GM10266 (cell line): ENCODE measurements around the gene CCL25.

Experiments
- DNase-seq: peaks from one replicate; pipeline ENCODE4 v3.0.0; 2012; ENCODE audit errors: extremely low spot score
- TF ChIP-seq, protein P1 (sequence below): IDR thresholded peaks from 2 replicates; pipeline ENCODE4 v1.5.1; 2012; ENCODE audit warnings: mild to moderate bottlenecking, low read depth; ENCODE audit not compliant: control insufficient read depth, insufficient read depth; ENCODE audit errors: missing control alignments

Gene CCL25

DNA sequence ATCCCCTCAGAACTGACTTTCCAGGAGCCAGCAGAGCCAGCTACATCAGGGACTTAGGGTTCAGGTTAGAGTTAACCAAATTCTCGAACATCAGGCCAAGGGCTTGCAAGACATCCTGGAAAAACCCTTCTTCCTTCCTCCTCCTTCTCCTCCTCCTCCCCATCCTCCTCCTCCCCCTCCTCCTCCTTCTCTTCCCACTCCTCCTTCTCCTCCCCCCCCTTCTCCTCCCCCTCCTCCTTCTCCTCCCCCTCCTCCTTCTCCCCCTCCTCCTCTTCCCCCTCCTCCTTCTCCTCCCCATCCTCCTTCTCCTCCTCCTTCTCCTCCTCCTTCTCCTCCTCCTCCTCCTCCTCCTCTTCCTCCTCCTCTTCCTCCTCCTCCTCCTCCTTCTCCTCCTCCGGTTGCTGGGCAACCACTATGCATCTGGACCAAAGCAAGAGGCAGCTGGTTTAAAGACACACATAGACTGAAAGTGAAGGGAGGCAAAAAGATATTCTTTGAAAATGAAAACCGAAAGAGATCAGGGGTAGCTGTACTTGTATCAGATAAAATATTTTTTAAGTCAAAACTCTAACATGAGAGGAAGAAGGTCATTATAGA is 5.9 kb upstream of the CCL25 start:
- TF ChIP-seq, protein P1, sequence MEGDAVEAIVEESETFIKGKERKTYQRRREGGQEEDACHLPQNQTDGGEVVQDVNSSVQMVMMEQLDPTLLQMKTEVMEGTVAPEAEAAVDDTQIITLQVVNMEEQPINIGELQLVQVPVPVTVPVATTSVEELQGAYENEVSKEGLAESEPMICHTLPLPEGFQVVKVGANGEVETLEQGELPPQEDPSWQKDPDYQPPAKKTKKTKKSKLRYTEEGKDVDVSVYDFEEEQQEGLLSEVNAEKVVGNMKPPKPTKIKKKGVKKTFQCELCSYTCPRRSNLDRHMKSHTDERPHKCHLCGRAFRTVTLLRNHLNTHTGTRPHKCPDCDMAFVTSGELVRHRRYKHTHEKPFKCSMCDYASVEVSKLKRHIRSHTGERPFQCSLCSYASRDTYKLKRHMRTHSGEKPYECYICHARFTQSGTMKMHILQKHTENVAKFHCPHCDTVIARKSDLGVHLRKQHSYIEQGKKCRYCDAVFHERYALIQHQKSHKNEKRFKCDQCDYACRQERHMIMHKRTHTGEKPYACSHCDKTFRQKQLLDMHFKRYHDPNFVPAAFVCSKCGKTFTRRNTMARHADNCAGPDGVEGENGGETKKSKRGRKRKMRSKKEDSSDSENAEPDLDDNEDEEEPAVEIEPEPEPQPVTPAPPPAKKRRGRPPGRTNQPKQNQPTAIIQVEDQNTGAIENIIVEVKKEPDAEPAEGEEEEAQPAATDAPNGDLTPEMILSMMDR: no peak
- DNase-seq: no peak

DNA sequence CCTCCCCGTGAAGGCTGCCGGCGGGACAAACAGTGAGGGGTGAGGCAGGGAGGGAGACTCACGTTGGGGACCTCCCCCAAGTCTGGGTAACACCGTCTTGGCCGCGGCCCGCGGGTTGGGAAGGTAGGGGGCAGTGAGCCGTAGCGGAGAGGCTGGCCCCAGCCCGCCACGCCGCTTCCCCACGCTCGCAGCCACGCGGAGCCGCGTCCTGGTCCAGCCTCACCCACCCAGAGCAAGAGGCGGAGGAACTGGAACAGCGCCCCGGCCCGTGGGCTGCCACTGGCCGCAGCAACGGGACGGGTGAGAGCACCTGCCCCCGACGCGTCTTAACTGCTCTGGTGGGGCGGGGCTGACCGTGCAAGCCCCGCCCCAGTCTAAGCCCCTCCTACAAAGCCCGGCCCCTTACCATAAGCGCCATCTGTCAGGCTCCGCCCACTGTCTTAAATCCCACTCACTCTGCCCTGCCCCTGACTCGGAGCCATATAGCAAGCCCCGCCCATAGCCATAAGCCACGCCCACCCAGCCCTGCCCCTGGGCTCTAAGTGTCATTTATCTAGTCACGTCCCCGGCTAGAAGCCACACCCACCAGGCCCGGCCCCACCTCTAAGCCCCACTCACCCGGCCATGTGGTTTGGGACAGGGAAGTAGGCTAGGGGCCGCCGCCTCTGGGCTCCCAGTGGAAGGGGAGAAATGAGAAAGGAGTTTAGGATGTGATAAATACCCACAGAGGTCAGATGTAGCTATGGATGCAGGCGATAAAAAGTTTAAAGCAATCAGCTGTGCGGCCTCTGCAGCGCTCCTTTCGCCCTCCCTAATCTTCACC is 2.1 kb upstream of the CCL25 start:
- TF ChIP-seq, protein P1: no peak

DNA sequence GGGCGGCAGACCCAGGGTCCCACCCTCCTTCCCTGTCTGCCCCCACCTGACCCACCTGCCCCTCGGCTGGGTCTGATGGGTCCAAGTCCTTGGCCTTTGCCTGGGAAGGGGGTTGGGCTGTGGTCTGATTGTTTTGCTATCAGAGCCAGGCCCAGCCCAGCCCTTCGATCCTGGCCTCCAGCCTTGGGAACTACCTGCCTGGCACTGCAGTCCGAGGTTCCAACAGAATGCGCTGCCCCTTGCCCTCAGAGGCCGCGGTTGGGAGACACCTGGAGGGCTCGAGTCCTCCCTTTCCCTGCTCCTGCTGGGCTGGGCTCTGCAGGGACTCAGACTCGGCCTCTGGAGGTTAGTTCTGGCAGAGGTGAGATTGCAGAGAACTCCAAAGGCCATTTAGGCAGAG is 1.6 kb downstream of the CCL25 start:
- TF ChIP-seq, protein P1: no peak
- no peak for DNase-seq

More for the DNA sequence above, 2.1 kb upstream of the CCL25 start:
- peak; percentile 98 for DNase-seq

DNA sequence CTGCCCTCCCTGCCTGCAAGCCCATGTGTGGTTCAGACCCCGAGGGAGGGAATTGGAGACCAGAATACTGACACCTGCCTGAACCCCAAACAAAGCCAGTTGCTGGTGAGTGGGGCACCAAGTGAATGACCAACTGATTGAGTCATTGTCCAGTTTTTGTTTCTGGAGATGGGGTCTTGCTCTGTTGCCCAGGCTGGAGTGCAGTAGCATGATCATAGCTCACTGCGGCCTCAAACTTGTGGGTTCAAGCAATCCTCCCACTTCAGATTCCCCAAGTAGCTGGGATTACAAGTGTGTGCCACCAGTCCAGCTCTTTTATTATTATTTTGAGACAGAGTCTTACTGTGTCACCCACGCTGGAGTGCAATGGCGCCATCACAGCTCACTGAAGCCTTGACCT is 4.0 kb downstream of the CCL25 start:
- TF ChIP-seq, protein P1: no peak

DNA sequence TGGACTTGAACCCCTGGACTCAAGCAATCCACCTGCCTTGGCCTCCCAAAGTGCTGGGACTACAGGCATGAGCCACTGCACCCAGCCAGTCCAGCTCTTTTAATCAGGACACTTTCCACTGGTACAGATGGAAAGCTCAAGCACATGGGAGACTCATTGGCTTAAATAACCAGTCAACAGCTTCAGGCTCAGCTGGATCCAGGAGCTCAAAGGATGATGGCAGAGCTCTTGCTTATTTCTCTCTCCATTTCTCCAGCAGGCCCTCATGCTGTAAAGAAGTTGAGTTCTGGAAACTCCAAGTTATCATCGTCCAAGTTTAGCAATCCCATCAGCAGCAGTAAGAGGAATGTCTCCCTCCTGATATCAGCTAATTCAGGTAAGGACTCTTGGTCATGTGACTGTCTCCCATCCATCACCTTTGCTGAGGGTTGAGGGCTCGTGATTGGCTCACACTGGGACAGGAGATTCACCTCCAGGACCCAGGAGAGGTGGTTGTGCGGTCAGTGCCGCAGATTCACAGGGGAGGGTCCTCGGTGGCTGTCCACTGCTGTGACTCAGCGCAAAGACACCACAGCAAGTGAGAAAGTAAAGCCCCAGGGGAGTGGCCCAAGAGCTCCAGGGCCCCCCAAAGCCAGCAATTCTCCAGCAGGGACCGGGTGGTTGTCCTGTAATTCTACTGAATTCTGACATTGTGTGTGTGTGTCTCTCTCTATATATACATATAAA is 5.1 kb downstream of the CCL25 start:
- no peak for DNase-seq
- TF ChIP-seq, protein P1: no peak

More for the DNA sequence above, 4.0 kb downstream of the CCL25 start:
- no peak for DNase-seq

DNA sequence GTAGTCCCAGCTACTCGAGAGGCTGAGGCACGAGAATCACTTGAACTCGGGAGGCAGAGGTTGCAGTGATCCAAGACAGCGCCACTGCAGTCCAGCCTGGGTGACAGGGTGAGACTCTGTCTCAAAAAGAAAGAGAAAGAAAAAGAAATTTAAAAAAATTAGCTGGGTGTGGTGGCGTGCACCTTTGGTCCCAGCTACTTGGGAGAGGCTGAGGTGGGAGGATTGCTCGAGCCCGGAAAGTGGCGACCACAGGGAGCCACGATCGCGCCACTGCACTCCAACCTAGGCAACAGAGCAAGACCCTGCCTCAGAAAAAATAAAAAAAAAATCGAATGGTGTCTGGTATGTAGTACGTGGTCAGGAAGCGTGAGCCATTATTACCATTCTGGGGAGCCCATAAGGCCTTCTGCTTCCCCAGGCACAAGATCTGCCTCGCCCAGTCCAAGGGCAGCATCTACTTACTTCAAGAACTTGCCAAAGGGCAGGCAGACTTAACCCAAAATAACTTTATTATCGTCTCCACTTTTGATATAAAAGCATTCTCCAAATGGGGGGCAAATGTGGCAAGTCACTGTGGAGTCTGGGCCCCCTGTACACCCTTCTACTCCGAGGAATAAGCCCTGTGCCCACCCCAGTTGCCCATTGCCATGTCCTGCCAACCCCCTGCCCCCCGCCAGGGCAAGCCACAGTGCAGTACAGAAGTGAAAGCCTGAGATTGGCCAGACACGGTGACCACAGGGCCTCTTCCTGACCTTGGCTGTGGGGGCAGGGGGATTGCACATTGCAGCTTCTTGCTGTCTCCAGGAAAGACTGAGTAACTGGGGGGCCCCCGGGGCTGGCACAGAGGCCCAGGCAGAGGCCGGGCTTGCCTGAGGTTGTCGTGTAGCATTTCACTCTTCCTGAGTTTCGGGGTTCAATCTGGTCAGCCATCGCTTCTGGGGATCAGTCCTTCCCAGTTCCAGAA is 12.6 kb downstream of the CCL25 start:
- TF ChIP-seq, protein P1: no peak

More for the DNA sequence above, 12.6 kb downstream of the CCL25 start:
- no peak for DNase-seq
